Stimulated activated CD4-positive, alpha-beta T cell treated with anti-CD3 and anti-CD28 coated beads, Interleukin-4, amount 100 ng/mL, for 48 hours (primary cell): Measurements from ENCODE around the gene ASB6.
A peak's percentile ranks its signal among the peaks of the same experiment; 100 is the strongest.
"Not testable (repeated sequence)": the region's sequence is repeated elsewhere in the genome, so short reads cannot be mapped to it uniquely, and the experiment has no call there.

Source experiments
- DNase-seq, 2 donors: peaks; one replicate each; pipeline ENCODE4 v3.0.0-alpha.2; 2020; ENCODE audit warnings: low read depth in 2 of 2

Gene ASB6

DNA sequence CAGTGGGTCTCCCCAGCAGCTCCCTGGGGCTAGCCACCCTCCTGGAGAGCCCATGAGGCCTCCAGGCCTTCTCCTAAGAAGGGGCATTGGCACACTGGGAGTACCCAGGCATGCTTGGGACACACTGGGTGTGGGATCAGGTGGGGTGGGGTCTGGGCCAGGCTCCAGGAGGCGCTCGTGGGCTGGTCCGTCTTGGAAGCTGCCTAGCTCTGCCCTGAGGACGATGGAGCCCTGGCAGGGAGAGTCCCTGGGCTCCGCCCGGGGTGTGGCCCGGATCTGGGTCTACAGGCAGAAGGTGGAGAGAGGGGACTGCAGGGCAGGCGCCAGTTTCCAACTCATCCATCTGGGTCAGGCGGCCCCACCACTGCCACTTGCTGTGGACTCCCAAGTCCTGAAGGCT lies 25.9 kb upstream of the ASB6 start:
- DNase-seq, result no peak

DNA sequence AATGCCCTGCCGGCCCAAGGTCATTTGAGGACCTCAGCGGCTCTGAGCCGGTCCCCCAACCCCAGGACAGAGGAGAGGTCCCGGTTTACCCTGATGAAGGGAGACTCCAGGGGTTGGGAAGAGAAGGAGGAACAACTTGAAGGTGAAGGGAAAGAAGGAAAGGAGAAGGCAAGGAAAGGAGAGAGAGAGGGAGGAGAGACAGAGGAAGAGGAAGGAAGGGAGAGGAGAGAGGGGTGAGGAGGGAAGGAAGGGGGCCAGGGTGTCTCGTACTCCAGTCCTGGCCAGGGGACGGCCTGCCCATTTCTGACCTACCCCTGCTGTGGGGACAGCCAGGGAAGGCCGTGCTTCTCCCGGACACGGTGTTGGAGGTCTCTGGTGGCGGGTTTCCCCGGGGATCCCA lies 25.4 kb upstream of the ASB6 start:
- no peak for DNase-seq

DNA sequence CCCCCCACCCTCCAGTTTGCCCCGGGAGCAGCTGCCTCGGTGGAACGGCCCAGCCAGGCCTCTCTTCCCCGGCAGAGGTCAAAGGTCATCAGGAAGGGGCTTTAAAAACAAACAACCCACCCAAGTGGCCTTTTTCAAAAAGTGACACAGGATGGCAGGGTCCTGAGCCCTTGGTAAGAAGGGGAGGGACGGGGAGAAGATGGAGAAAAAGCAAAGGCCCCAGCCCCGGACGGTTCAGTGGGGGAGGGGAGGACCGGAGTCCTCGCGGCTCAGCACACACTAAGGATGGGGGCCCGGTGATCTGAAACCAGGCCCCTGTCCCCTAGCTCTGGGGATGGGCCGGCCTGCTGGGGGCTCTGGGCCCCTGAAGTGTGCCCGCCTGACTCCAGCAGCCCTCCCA lies 24.6 kb upstream of the ASB6 start:
- no peak for DNase-seq

DNA sequence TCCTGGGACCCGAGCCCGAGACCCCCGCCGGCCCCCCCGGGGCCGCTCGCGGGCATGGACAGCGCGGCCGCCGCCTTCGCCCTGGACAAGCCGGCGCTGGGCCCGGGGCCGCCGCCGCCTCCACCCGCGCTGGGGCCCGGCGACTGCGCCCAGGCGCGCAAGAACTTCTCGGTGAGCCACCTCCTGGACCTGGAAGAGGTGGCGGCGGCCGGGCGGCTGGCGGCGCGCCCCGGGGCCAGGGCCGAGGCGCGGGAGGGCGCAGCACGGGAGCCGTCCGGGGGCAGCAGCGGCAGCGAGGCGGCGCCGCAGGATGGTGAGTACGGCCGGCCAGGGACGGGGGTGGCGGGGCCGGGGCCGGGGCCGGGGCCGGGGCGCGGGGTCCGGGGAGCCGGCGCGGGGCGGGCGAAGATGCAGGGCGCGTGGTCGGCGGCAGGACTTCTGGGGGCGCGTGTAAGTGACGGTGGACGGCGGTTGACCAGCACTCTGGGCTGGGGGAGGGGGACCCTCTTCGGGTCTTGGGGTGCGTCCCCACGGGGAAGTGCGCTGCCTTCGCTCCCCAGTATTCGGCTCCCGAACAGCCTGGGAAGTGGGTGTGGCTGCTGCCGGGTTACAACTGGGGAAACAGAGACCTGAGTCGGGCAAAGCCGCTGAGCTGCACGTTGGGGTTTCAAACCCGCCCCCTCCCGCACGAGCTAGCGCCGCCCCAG lies 24.0 kb upstream of the ASB6 start:
- no peak for DNase-seq

DNA sequence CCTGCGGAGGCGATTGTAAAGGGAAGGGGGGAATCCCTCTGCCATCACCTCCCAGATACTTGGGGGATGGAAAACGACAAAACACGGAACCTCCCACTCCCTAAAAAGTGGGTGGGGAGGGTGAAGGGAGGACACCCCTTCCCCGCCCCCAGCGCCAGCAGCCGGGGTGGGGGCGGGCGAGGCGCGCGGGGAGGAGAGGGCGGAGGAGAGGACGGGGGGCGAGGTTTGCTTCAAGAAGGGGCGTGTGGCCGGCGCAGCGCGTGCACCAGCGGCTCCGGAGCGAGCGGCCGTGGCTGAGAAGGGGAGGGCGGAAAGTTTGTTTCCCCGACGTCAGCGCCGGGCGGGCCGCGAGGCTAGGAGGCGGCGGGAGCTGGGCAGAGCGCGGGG lies 23.4 kb upstream of the ASB6 start, which contains the start of gene PRRX2:
PRRX2 (plus strand) TSS at position 259 of the 387 bp plus-strand sequence. CDS start 221 bp downstream, outside the sequence.
- peak; percentile 20 to 34 for DNase-seq

DNA sequence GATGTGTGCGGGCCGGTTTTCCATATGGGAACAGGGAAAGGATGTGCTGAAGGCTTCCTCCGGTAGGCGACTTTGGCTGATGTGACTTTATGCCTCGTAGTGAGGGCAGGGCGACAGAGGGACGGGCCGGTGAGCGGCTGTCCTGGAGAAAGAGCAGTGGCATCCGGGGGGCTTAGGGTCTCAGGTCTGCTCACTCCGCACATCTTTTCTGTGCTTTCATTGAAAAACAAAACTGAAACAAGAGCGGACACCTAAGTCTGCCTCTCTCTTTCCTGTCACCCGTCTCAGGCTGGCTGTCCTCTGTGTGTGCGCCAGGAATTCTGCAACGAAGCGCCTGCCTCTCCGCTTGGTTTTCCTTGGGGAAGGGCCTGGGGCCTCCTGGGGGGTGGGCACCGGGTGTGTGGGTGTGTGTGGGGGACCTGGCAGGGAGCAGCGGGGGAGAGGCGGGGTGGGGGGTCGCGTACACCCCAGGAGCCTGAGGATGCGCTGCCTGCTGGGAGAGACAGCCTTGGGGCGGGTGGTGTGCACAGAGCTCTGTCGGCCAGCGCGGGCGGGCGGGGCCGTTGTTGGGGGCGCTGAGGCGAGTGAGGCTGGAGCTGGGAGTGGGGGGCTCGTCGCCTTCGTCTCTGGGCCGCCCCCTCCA lies 22.9 kb upstream of the ASB6 start:
- no peak for DNase-seq

DNA sequence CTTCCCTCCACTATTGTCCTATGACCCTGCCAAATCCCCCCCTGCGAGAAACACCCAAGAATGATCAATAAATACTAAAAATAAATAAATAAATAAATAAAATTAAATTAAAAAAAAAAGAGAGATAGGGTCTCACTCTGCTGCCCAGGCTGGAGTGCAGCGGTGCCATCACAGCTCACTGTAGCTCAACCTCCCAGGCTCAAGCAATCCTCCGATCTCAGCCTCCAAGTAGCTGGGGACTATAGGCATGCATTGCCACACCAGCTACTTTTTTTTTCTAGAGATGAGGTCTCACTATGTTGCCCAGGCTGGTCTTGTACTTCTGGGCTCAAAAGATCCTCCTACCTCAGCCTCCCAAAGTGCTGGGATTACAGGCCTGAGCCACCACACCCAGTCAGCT lies 20.3 kb upstream of the ASB6 start:
- DNase-seq, result not testable (repeated sequence)

DNA sequence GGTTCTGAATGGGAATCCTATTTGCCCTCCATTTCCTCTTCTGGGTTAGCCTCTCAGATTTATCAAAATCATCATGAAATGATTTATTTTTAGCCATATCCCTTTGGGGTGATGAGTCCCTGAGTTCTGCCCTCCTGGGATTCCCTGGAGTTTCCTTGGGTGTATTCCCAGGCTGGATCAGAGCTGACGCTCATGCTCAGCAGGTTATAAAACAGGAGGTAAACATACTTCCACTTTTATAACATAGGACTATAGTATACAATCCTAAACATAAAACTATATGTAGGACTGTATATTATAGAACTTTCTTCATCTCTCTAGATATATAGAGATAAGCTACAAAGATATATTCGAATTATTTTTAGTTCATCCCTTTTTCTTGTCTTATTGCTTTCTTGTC lies 19.1 kb upstream of the ASB6 start:
- DNase-seq, result no peak

DNA sequence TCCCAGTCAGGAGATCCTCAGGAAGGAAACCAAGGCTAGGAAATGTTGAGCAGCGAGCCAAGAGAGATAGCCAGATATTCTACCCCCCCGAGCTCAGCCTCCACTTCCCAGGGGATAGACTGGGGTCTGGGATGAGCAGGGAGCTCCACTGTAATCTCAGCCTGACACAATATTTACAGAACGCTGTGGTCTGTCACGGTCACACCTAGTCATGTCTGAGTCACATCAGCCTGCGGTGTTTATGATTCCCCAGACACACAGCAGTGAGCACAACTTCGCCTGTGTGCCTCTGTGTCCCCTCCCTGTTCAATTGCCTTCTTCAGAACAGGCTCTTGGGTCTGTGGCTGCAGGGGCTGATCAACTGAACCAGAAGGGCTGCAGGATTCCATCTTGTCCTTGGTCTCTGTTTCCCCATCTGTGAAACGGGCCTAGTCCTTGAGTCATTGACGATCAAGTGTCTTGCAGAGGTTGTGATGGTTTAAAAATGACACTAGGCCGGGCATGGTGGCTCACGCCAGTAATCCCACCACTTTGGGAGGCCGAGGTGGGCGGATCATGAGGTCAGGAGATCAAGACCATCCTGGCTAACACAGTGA lies 14.9 kb upstream of the ASB6 start:
- no peak for DNase-seq

DNA sequence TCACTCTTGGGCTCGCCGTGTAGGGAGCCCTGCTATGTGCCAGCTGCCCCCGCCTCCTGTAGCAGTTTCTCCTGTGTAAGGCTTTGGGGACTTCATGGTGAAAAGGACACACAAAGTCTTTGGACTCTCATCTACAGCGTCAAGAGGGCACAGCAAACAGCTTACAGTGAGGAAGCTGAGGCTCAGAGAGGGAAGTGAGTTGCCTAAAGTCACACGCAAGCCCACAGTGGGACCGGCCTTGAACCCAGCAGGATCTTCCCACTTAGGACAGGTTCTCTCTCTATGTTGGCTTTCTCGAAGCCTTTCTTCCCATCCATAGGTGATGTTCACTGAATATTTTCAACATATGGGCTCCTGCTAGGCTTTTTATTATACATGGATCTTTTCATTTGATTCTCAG lies 13.7 kb upstream of the ASB6 start:
- no peak for DNase-seq

DNA sequence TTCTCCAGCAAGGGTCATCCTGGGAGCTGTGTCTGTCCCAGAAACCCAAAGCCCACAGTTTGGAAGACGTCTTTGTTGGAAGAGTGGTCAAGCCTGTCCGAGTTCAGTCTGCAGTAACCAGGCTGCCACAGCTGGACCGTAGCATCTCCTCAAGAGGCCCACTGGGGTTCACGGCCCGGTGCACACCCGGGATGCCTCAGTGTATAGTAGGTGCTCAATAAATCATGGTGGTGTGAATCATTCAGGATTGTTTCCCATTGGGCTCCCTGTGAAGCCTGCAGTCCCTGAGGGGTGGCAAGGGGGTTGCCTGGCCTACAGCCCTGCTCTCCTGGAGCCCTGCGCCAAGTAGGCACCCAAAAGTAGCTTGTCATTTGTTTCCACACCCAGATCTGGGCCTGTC lies 13.2 kb upstream of the ASB6 start:
- DNase-seq, result no peak

DNA sequence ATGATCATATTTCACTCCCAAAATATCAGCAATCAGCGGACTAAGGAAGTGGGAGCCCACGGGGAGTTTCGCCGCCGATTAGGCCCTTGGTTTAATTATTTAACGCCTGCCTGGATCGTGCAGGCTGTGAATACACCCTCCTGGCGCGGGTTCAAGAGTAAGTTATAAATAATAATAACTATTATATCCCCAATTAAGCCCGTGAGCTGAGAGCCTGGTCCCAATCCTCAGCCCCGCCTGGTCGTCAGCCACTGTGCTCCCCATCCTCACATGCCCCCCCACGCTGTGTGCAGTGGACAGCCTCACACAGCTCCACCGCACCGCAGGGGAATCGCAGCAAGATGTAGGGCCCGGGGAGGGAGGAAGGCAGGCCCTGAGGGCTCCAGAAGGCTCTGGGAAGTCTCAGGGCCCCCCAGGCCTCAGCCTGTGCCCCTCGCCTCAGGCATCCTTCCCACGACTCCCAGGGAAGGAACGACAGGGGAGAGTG lies 12.6 kb upstream of the ASB6 start:
- DNase-seq, result no peak

DNA sequence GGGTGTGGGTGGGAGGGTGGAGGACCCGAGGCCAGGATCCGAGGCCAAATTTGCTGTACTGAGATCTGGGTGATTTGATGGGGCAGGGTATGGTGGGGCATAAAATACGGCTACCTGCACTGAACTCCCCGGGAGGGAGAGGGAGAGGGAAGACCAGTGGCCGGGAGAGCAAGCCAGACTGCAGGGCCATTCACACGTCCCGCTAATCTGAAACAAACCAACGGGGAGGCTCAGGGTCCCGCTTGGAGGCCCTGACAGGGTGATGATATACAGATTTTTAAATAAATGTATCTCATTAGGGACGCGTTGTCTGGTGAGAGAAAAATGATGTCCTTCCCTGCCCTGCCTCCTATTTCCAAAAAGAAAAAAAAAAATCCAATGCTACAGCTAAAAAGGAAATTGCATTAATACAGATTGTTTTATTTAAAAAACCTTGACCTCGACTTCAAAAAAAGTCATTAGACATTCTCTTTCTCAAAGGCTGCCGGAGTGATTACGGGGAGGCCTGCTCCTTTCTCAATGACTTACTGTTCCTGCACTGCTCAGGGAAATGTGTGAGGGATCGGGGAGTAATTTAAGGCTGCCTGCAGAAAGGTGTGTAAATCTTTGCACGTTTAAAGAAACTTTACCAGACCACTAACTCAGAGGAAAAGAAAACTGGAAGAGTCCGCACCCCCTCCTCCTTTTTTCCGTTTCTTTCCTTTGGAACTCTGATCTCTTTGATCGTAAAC lies 12.0 kb upstream of the ASB6 start:
- no peak for DNase-seq

DNA sequence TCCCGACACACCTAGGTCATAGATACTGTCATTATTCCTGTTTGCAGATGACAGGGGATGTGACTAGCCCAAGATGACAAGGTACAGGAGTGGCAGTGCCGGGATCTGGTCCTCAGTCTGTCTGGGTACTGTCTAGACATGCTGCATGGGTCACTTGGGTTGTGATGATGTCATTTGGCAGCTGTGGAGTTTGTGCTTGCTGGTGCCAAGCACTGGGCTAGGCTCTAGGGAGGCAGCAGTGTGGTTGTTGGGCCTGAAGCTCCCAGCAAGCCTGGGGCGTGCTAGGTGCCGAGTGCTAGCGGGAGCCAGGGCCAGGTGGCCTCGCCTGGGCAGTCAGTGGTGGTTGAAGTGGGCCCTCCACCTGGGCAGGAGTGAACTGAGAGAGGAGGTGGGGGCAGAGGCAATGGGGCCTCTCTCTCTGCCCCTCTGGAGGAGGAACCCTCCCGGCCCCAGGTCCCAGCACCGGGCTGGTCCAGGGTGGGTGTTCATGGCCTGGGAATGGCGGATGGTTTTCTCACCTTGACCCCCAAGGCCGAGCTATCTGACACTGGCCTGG lies 8.8 kb upstream of the ASB6 start:
- DNase-seq, result no peak

DNA sequence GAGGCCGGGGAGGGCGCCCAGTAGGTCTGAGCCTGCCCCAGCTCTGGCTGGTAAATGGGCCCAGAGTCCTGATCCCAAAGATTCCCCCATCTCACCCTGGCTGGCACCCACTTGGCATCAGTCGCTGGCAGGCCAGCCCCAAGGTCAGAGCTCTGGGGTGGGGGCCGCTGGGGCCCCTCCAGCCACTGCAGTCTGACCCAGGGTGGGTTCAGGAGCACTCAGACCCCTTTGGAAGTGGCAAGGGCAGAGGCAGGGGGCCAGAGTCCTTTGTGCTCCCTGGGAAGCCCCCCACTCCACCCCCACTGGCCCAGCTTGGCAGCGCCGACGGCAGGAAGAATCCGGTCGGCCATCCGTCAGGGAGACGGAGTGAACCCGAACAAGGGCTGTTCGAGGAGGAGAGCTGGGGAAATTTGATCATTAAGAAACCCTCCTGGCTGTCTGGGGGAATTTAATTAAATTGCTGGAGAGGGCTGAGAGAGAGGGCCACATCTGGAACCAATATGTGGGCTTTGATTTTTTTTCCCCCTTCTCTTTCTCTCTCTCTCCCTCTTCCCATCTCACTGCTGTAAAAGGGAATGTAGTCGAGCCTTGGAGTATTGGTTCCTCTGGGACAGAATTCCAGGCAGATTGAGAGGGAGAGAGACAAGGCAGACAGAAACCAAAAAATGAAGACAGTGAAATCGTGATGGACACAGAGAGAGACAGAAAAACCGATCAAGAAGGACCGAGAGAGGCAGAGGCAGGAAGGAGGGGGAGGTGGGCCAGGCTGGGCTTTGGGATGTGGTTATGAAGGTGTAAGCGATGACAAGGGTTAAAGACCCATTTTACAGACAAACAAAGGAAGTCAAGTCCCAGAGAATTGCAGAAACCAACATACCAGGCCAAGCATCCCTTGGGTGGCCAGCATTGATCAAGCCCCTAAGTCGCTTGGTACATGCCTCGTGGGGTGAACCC lies 8.1 kb upstream of the ASB6 start:
- DNase-seq, result no peak

DNA sequence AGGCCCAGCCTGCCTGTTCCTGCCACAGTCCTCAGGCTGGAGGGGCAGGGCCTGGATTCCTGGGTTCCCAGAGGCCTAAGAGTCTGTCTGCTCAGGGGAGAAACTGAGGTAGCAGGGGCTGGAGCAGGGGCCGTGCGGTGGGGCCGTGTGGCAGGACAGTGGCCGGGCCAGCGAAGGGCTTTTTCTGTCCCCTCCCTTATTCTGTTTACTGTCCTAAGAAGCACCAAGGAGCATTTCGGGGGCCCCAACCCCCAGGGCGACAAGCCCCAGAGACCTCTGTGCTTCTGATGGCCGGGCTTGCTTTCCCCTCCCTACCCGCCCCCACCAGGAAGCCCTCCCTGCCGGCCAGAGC lies 6.8 kb upstream of the ASB6 start:
- no peak for DNase-seq

DNA sequence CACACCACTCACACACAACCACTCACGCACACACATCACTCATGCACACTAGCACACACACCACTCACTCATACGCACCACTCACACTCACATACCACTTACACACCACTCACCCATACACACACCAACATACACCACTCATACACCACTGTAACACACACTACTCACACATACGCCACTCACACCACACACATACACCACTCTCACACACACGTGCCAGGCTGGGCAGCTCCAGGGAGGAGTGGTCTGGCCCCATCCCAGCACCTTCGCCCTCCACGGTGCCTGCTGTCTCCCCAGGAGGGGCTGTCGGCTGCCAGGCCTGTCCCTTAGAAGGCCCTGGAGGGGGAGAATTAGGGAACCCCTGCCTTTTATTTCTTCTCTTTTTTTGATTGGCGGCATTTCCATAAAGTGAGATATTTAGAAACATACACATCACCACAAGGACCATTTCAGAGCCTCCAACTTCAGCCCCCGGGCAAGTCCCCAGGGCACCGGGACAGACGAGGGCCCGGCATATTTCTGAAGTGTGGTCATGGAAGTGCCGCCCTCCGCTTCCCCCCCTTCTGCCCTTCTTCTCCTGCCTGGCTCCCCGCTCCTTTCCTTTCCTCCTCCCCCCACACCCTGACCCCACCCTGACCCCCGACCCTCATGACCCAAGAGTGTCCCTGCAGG lies 6.3 kb upstream of the ASB6 start:
- no peak for DNase-seq

DNA sequence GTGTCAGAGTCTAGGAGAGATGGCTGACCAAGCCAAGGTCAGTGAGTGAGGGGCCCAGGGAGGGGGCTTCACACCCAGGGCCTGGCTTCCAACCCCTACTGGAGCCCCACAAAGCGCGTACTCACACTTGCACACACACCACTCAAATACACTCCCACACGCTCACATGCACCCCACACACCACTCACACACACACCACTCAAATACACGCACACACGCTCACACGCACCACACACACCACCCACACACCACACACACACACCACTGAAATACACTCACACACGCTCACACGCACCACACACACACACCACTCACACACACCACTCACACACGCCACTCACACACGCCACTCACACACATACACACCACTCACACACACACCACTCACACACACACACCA lies 5.7 kb upstream of the ASB6 start:
- DNase-seq, result no peak

DNA sequence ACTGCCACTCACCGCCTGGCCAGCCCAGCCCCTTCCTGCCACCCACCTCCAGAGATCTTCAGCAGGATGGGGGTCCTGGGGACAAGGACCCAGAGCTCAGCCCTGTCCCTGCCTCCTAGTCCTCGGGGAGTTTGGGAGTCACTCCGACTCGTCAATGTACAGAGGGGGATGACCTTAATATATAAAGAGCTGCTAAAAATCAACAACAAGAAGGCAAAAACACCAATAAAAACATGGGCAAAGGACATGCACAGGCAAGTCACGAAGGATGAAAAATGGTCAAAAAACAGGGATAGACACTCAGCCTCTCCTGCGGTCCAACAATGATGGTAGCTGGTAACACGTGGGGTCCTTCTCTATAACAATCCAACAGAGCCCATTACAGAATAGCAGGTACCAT lies 4.7 kb upstream of the ASB6 start:
- DNase-seq, result no peak

DNA sequence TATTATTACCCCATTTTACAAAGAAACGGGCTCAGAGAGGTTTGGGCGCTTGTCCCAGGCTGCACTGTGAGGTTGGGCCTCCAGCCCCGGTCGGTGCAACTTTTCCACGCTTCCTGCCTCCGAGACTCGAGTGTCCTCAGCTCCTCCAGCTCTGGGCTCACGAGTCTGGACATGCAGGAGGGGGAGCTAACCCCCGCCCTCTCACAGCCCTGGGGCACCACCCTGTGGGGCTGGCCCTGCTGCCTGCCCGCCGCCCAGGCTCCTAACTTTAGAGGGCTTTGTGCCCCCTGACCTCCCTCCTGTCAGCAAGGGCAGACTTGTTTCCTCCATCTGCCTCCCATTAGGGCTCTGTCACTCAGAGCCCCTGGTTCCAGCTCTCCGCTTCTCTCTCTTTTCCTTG lies 4.3 kb upstream of the ASB6 start:
- DNase-seq, result no peak

DNA sequence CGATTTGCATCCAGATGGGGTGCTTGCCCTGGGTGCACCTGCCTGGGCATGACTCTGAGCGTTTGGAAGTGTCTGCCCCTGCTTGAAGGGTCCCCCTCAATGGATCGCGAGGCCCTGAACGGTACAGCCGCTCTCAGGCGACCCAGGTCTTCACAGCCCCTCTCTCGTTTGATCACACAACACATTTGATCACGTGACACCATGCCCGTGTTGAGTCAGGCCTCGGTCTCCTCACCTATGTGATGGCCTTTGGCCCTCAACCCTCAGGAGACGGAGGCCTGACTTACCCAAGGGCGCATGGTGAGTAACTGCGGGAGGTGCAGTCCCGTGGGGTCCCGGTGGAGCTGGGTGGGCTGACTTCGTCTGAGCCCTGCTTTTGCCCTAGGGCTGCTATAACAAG lies 3.0 kb upstream of the ASB6 start:
- no peak for DNase-seq
